COLO668 (cell line): ENCODE results near the gene GP1BB.
A peak's percentile ranks its signal among the peaks of the same experiment; 100 is the strongest.
"Not testable (repeated sequence)": the region's sequence is repeated elsewhere in the genome, so short reads cannot be mapped to it uniquely, and the experiment has no call there.

ENCODE experiments used
- DNase-seq: peaks from one replicate; lab custom pipeline; 2025; ENCODE audit not compliant: unreplicated experiment; lab: John Stamatoyannopoulos, UW

Gene GP1BB

DNA sequence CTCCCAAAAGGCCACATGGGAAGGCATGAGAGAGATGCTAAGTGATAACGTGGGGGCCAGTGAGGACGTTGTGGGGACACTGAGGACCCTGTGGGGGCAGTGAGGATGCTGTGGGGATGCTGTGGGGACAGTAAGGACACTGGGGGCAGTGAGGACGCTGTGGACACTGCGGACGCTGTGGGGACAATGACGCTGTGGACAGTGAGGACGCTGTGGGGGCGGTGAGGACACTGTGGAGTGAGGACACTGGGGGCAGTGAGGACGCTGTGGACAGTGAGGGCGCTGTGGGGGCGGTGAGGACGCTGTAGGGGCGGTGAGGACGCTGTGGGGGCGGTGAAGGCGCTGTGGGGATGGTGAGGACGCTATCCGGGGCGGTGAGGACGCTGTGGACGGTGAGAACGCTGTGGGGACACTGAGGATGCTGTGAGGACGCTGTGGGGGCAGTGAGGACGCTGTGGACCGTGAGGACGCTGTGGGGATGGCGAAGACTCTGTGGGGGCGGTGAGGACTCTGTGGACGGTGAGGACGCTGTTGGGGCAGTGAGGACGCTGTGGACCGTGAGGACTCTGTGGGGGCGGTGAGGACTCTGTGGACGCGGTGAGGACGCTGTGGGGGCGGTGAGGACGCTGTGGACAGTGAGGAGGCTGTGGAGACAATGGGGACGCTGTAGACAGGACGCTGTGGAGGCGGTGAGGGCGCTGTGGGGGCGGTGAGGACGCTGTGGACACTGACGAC, 1.8 kb downstream of the GP1BB start:
- DNase-seq: no peak

DNA sequence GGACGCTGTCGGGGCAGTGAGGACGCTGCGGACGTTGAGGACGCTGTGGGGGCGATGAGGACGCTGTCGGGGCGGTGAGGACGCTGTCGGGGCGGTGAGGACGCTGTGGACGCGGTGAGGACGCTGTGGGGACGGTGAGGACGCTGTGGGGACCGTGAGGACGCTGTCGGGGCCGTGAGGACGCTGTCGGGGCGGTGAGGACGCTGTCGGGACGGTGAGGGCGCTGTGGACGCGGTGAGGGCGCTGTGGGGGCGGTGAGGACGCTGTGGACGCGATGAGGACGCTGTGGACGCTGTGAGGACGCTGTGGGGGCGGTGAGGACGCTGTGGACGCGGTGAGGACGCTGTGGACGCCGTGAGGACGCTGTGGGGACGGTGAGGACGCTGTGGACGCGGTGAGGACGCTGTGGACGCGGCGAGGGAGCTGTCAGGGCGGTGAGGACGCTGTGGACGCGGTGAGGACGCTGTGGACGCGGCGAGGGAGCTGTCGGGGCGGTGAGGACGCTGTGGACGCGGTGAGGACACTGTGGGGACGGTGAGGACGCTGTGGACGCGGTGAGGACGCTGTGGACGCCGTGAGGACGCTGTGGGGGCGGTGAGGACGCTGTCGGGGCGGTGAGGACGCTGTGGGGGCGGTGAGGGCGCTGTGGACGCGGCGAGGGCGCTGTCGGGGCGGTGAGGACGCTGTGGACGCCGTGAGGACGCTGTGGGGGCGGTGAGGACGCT, 2.9 kb downstream of the GP1BB start:
- not testable (repeated sequence) for DNase-seq

GRCh38 chr22:19727310-19728150, 4.2 kb downstream of the GP1BB start:
- DNase-seq: no peak

DNA sequence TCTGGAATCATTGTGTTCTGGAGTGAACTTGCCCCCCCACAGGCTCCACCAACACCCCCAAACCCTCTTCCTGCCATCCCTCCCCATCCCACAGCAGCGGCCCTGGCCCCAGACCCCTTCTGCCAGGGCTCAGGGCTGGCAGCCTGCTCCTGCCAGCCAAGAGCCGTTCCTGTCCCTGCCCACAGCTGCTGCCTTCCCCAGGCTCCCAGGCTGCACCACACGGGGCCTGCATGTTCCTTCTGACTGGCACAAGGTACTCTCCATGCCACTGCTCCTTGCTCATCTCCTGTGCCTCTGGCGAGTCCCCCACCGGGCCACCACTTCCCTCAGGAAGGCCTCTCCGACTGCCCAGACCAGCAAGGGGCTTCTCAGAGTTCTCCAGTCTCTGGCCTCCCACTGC, 4.9 kb downstream of the GP1BB start:
- DNase-seq: no peak

- peak; percentile 16 for DNase-seq
Measured at GRCh38 chr22:19728836-19729235, 5.5 kb downstream of the GP1BB start.

- DNase-seq: no peak
Measured at GRCh38 chr22:19729507-19729906, 6.2 kb downstream of the GP1BB start.

DNA sequence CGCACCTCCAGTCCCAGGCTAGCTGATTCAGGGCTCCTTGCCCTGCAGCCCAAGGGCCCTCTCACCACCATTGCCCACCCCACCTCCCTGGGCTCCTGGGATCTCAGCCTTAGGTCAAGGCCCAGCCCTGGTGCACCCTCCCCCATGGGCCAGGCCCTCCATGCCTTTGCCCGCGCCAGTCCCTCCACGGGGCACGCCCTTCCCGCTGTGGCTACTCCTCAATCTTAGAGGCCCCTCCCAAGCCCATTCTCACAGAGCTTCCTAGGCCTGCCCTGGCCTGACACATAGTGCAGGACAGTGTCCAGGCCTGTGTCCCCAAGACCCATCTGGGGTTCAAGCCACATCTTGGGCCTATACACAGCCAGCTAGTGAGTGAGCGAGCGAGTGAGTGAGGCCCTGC, 6.9 kb downstream of the GP1BB start:
- no peak for DNase-seq

GRCh38 chr22:19730655-19731360, 7.5 kb downstream of the GP1BB start:
- DNase-seq: peak; percentile 85

- no peak for DNase-seq
Measured at GRCh38 chr22:19731361-19732135, 8.2 kb downstream of the GP1BB start.

DNA sequence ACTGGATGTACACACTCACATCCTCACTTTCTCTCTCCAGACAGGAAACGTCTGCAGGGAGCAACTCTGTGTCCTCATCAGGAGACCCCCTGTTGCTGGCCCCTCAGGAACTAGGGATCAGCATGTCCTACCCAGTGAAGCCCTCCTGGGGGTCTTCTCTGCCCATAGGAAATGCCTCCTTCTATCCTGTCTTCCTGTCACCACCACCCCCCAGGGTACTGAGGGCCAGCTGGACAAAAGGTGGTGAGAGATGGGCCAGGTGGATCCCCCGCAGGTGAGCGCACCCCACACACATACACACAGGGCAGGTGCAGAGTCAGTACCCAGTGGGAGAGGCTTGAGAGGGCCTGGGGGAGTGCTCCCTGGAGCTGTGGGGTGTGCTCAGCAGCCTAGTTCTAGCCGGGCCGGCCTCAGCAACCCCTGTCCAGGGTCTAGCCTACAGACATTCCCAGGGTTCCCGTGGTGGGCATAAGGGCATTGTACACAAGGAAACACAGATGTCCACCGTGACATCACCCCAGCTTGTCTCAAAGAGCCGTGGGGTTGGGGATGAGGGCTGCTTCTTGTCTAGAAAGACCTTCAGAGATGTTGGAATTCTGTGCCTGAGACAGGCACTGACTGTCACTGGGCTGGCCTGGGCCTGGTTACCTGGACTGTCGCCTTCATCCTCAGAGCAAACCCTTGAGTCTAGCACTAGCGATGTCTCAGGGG, 9.2 kb downstream of the GP1BB start:
- peak; percentile 17 for DNase-seq

DNA sequence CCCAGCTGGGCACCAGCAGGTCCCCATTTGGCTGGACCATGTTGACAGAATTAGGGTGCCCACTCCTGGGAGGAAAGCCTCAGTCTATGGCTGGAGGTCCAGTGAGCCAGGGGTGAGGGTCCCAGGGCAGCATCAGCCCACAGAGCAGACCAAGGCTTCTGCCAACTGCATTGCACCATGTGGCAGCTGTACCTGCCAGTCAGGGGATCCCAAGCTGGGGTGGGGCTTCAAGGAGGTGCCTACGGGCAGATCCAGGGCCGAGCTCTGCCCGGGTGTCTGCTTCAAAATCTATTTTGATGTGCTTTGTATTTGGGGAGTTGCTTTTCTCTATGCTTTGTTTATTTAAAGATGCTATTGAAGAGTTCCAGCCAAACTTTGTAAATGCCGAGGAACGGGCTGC, 10.4 kb downstream of the GP1BB start:
- no peak for DNase-seq

- DNase-seq: no peak
Measured at GRCh38 chr22:19734163-19734562, 10.8 kb downstream of the GP1BB start.

- DNase-seq: no peak
Measured at GRCh38 chr22:19734837-19735382, 11.6 kb downstream of the GP1BB start.

- DNase-seq: no peak
Measured at GRCh38 chr22:19735665-19736510, 12.5 kb downstream of the GP1BB start.

GRCh38 chr22:19737846-19738663, 14.7 kb downstream of the GP1BB start:
- DNase-seq: no peak

- no peak for DNase-seq
Measured at GRCh38 chr22:19738664-19739447, 15.5 kb downstream of the GP1BB start.

- no peak for DNase-seq
Measured at GRCh38 chr22:19739448-19739895, 16.1 kb downstream of the GP1BB start.
